Measurements from ENCODE around the gene NGLY1.

The NGLY1 gene

GRCh38 chr3:25707268-25707926 is 75.8 kb downstream of the NGLY1 start:
- DNase-seq = no peak

GRCh38 chr3:25706213-25706612 is 77.0 kb downstream of the NGLY1 start:
- DNase-seq = no peak

DNA sequence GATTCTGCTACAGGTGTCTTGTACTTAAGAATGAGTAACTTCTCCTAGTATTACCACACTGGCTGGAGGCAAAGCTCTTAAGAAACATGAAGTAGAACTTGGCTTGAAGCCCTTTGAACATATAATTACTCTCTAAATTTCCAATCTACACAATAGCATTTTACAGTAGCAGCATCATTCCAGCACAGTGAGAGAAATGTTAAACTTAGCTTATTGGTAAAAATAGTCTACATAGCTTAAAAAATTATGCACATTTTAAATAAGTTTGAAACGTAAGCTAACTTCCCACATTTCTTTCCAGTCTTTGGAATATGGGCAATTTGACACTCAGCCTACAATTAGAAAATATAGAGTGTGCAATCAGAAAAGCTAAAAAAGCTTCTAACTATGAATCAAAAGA is 85.7 kb downstream of the NGLY1 start:
- DNase-seq = no peak

DNA sequence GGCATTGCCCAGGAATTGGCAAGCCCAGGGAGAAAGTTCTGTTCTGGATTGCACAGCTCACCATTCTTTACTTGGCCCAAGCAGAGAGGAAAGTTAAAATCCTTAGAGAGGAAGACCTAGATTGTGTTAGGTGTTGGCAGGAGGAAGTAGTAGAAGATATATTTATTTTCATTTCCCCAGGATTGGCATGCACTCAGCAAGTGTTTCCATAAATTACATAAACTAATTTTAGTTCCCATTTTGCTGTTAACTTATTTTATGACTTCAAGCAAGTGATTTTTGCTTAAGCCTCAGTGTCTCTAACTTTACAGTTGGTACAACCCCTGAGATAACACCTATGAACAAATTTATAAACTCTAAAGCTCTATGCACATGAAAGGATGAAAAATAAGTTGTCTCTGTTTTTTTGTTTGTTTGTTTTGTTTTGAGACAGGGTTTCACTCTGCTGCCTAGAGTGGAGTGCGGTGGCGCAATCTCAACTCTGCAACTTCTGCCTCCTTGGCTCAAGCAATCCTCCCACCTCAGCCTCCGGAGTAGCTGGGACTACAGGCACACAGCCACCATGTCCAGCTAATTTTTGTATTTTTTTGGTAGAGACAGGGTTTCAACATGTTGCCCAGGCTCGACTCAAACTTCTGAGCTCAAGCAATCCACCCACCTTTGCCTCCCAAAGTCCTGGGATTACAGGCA is 87.4 kb downstream of the NGLY1 start:
- DNase-seq = no peak

DNA sequence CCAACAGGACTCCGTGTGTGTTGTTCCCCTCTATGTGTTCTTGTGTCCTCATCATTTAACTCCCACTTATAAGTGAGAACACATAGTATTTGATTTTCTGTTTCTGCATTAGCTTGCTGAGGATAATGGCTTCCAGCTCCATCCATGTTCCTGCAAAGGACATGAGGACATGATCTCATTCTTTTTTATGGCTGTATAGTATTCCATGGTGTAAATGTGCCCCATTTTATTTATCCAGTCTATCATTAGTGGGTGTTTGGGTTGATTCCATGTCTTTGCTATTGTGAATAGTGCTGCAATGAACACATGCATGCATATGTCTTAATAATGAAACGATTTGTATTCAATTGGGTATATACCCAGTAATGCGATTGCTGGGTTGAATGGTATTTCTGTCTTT is 90.0 kb downstream of the NGLY1 start:
- no peak for DNase-seq

GRCh38 chr3:25692341-25692740 is 90.9 kb downstream of the NGLY1 start:
- no peak for DNase-seq

DNA sequence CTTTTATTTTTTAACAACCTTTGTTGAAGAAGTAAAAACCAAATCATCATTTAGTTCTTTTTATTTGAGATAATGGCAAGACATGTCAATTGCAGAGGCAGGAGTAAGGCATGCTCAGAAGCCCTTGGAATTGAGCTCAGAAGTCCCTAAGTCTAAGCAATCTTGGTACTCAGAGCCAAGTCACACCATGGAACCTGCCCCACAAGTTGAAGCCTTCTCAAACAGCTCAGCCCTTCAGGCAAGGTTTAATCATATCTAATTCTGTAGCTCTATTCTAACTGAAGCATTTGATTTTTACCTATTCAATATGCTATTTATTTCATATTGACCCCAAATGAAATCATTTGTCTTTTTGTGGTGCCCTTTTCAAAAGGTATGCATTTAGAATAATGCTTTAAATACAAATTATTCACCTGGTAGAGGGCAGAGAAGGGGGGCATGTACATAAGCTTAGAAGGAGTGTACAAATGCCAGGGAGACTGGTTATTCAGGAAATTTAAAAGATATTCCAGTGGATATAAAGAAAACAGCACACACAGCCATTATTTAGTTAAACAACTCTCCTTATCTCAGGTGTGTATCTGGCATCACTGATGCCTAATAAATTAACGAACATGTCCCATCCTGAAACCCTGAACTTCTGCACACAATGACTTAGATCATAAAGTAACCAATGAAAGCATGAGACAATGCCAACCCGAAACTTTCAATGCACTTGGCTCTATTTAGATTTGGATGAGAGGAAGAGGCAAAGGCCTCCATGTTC is 92.3 kb downstream of the NGLY1 start:
- no peak for DNase-seq

GRCh38 chr3:25689226-25689625 is 94.0 kb downstream of the NGLY1 start:
- DNase-seq = no peak

DNA sequence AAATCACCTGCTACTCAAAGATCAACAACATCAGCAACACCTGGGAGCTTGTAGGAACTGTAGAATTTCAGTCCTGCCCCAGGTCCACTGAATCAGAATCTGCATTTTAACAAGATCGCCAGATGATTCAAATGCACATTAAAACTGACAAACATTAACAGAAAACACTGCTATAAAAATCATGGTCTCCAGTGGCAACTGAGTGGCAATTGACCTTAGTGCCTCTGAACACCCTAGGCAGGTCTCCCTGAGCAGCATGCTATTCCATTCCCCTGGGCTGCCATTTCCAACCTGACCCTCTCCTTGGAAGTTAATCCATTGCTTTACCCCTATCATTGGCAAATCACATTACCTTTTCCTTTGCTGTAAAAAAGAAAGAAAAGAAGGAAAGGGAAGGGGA is 95.5 kb downstream of the NGLY1 start:
- DNase-seq = no peak

DNA sequence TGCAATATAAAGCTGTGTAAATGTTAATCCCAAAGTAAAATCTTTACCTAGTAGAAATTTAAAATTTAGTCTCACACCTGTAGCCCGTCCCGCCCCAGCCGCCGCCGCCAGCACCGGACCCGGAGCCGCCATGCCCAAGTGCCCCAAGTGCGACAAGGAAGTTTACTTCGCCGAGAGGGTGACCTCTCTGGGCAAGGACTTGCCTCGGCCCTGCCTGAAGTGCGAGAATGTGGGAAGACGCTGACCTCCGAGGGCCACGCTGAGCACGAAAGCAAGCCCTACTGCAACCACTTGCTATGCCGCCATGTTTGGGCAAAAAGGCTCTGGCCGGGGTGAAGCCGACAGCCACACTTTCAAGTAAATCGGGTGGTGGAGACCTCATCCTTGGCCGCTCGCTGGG is 96.5 kb downstream of the NGLY1 start:
- DNase-seq = no peak

DNA sequence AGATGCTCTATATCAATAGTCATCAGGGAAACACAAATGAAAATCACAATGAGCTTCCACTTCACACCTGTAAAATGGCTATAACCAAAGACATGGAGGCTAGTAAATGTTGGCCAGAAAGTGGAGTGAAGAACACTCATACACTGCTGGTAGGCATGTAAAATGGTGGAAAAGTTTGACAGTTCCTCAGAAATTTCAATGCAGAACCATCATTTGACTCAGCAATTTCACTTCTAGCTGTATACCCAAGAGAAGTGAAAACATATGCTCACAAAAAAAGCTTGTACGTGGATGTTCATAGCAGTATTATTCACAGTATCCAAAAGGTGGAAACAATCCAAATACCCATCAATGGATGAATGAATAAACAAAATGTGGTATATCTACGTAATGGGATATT is 99.4 kb downstream of the NGLY1 start:
- no peak for DNase-seq

DNA sequence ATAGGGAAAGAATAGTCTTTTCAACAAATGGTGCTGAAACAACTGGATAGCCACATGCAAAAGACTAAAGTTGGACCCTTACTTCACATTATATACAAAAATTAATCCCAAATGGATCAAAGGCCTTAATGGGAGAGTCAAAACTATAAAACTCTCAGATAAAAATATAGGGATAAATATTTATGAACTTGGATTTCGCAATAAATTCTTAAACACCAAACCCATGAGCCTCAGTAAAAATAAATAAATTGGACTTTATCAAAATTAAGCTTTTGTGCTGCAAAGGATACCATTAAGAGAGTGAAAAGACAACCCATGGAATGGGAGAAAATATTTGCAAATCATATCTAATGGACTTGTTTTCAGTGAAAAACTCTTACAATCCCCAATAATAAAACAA is 99.8 kb downstream of the NGLY1 start:
- DNase-seq = no peak

DNA sequence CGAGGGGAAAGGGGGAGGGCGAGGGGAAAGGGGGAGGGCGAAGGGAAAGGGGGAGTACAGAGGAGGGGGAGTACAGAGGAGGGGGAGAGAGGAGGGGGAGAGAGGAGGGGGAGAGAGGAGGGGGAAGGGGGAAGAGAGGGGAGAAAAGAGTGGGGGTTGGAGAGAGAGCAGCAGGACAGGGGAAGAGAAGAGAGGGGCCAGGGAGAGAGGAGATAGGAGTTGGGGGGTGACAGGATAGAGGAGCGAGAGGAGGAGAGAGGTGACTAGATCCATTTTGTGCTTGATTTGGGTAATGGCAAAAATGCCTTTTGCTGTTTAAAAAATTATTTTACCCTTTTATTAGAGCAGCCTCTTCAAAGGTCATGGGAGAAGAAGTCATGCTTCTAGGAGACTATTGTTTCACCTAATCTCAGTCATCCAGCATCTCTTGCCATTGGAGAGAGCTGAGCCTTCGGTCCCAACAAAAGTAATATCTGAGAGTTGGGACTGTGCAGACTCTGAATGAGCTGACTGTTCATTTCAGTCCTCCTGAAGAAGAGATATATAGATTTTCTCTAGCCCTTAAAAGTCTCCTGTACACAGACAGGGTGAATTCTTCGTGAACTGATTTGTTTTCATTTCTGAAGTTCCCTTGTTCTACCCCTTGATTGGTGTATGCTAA is 103.5 kb downstream of the NGLY1 start:
- DNase-seq = no peak

GRCh38 chr3:25679166-25679565 is 104.1 kb downstream of the NGLY1 start:
- DNase-seq = no peak

DNA sequence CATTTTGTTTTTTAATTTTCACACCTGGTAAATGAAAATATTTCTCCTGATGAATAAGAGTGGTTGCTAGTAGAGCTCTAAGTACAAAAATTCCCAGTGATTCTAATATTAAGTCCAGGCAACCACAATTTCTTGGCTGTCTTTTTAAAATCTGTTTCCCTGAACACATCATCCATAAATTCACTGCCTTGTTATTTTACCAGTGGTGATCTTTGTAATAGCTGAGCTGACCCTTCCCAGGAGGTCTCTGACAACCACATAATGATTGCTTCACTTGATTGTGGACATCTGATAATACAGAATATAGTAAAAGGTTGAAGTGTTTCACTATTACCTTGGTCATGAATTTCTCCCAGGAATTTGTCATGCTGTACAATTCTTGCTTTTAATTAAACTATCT is 104.7 kb downstream of the NGLY1 start:
- no peak for DNase-seq

- DNase-seq = no peak
Measured at GRCh38 chr3:25677121-25677520, 106.1 kb downstream of the NGLY1 start.

DNA sequence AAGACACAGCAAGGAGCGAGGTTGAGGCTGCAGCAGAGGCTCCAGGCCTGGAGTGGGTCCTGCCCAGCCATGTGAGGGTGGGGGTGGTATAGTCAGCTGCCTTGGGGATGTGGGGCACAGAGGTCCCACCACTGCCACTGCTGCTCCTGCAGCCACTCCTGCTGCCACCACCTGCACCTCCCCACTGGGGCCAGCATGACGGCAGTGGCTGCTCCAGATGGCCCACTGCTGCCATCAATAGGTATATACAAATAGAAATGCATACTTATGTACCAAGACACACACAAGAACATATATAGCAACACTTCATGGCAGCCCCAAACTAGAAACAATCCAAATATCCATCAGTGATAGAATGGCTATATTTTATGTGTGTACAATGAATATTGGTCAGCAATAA is 108.6 kb downstream of the NGLY1 start:
- DNase-seq = no peak

GRCh38 chr3:25673738-25674298 is 109.4 kb downstream of the NGLY1 start:
- no peak for DNase-seq
